ENCODE results near the gene APBA2. TPM values are rescaled to one million over a fixed set of nuclear protein-coding genes. Genes with fewer than 3 reads are reported as not detected.

The APBA2 gene
- total RNA-seq, 6 donors from 2014 or later = 3.2 to 7.9 (median 6.0) TPM

DNA sequence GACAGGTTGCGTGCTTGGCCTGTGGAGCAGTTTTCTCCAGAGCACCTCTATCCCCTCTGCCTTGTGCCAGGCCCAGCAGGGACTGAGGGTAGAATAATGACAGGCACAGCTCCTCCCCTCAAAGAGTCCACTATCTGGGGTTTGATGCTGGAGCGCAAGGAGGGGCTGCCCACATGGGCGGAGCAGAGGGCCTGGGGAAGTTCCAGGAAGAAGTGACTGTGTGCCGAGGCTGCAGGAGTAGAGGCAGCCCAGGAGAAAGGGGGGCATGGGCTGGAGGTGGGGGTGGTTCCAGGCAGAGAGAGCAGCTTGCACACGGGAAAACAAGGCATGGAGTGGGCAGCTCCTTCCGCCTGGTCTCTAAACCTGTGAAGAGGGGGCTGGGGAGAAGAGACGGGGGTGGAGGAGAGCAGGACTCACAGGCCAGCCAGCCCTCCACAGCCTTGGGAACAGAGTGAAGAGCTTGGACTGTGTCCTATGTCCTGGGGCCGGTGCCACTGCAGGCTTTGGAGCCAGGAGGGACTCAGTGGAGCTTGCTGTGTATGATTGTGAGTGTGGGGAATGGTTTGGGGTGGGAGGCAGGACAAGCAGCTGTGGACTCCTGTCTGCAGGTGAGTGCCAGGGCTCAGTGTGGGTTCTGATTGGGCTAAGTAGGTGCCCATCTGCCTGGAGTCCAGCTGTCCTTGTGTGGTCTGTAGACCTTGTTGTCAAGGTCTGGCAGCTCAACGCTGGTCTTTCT, 48.1 kb downstream of the APBA2 start:
- Histone ChIP-seq H3K27me3 (no peaks in the 10 kb centered on the region), H3K27ac (no peak overlapping the region), H3K4me1 (no peaks in the 10 kb centered on the region), H3K4me3 (no peak overlapping the region), H3K9me3 (no peaks in the 10 kb centered on the region), H3K36me3 (no peaks in the 10 kb centered on the region)
- WGBS, 2 donors = 67 to 78% methylated on average over 8 to 9 of the region's 9 CpGs
- ATAC-seq (ENCODE audit: low FRiP score in 2 of 2) (no peak), DNase-seq (no peak)
- no peak for TF ChIP-seq CTCF (IDR thresholded peaks at IDR 0.05)
- no peak for TF ChIP-seq POLR2AphosphoS5 (IDR thresholded peaks at IDR 0.05)
- no peak for TF ChIP-seq POLR2A (IDR thresholded peaks at IDR 0.05)
- TF ChIP-seq EP300 (IDR thresholded peaks at IDR 0.05) = no peak

- no peaks in the 10 kb centered on the region for H3K36me3 ChIP-seq
- ATAC-seq (ENCODE audit: low FRiP score in 2 of 2) = no peak
- H3K4me1 ChIP-seq = no peaks in the 10 kb centered on the region
- TF ChIP-seq EP300 (IDR thresholded peaks at IDR 0.05) = no peak
- no peak for TF ChIP-seq POLR2AphosphoS5 (IDR thresholded peaks at IDR 0.05)
- TF ChIP-seq CTCF (IDR thresholded peaks at IDR 0.05) = no peak
- no peak for TF ChIP-seq POLR2A (IDR thresholded peaks at IDR 0.05)
- H3K9me3 ChIP-seq = no peaks in the 10 kb centered on the region
- H3K27me3 ChIP-seq = no peaks in the 10 kb centered on the region
- 90 to 100% methylated on average over 2 to 6 of the region's 6 CpGs for WGBS, 2 donors
- DNase-seq = no peak
- no peak overlapping the region for H3K27ac ChIP-seq
- H3K4me3 ChIP-seq = no peak overlapping the region
Observed at GRCh38 chr15:28934645-28935044, 48.9 kb downstream of the APBA2 start.

GRCh38 chr15:28935316-28935715, 49.5 kb downstream of the APBA2 start:
- Histone ChIP-seq H3K4me3 (no peak overlapping the region), H3K27ac (no peak overlapping the region), H3K4me1 (no peaks in the 10 kb centered on the region), H3K9me3 (no peaks in the 10 kb centered on the region), H3K27me3 (no peaks in the 10 kb centered on the region), H3K36me3 (no peaks in the 10 kb centered on the region)
- no peak for ATAC-seq (ENCODE audit: low FRiP score in 2 of 2)
- TF ChIP-seq CTCF (IDR thresholded peaks at IDR 0.05) (no peak), EP300 (IDR thresholded peaks at IDR 0.05) (no peak), POLR2AphosphoS5 (IDR thresholded peaks at IDR 0.05) (no peak), POLR2A (IDR thresholded peaks at IDR 0.05) (no peak)
- DNase-seq = no peak
- WGBS, 2 donors = 70 to 73% methylated on average over 6 of the region's 6 CpGs

DNA sequence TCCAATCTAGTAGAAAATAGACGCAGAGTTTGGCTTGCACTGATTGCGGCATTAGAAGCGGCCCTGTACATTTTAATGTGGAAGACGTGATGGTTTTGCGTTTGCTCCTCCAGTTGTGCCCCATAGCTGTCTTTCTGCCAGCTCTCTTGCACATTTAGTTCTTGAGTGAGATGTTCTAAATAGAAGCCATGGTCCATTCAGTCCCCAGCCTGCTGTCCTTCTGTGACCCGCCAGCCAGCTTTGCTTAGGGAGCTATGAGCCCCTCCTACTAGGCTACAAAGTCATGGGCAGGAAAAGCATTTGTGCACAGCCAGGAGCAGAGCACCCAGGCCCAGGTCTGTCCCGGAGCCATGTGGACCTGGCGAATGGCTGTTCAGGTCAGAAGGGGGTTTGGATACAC, 50.3 kb downstream of the APBA2 start:
- no peak overlapping the region for H3K27ac ChIP-seq
- H3K4me1 ChIP-seq = no peaks in the 10 kb centered on the region
- no peaks in the 10 kb centered on the region for H3K27me3 ChIP-seq
- 92 to 94% methylated on average over 8 of the region's 8 CpGs for WGBS, 2 donors
- DNase-seq = no peak
- no peak overlapping the region for H3K4me3 ChIP-seq
- no peaks in the 10 kb centered on the region for H3K9me3 ChIP-seq
- no peaks in the 10 kb centered on the region for H3K36me3 ChIP-seq
- no peak for TF ChIP-seq POLR2A (IDR thresholded peaks at IDR 0.05)
- no peak for TF ChIP-seq POLR2AphosphoS5 (IDR thresholded peaks at IDR 0.05)
- TF ChIP-seq EP300 (IDR thresholded peaks at IDR 0.05) = no peak
- TF ChIP-seq CTCF (IDR thresholded peaks at IDR 0.05) = no peak
- no peak for ATAC-seq (ENCODE audit: low FRiP score in 2 of 2)

GRCh38 chr15:28936481-28936881, 50.7 kb downstream of the APBA2 start:
- no peak overlapping the region for H3K4me3 ChIP-seq
- H3K27me3 ChIP-seq = no peaks in the 10 kb centered on the region
- TF ChIP-seq EP300 (IDR thresholded peaks at IDR 0.05) (no peak), POLR2AphosphoS5 (IDR thresholded peaks at IDR 0.05) (no peak), CTCF (IDR thresholded peaks at IDR 0.05) (no peak), POLR2A (IDR thresholded peaks at IDR 0.05) (no peak)
- no peaks in the 10 kb centered on the region for H3K36me3 ChIP-seq
- no peak for ATAC-seq (ENCODE audit: low FRiP score in 2 of 2)
- no peaks in the 10 kb centered on the region for H3K4me1 ChIP-seq
- 90 to 91% methylated on average over 8 to 9 of the region's 9 CpGs for WGBS, 2 donors
- no peaks in the 10 kb centered on the region for H3K9me3 ChIP-seq
- peak overlapping the region in 1 of 4 donors; percentile 40 for H3K27ac ChIP-seq
- DNase-seq = no peak

Data from upper lobe of left lung (tissue), 6 donors.